ENCODE data around the gene LDLRAD4. TPM values are rescaled to one million over a fixed set of nuclear protein-coding genes. Genes with fewer than 3 reads are reported as not detected.

LDLRAD4 gene
- polyA plus RNA-seq, 1 experiment: not detected

- ChIA-PET POLR2A (no interaction called here), CTCF (no interaction called here)
- no peak for DNase-seq (ENCODE audit: low read depth, low spot score)
- Histone ChIP-seq H3K27me3 (ENCODE audit: control insufficient read depth, insufficient read depth, low read length) (no peaks in the 10 kb centered on the region), H3K9me3 (ENCODE audit: control insufficient read depth, insufficient read depth, low read length) (no peaks in the 10 kb centered on the region), H3K4me3 (ENCODE audit: low read depth, low read length) (no peak overlapping the region), H3K27ac (ENCODE audit: low read depth, low read length) (no peak overlapping the region)
- no peak for TF ChIP-seq CTCF (IDR thresholded peaks at IDR 0.05; ENCODE audit: low read depth, low read length)
These were observed 40.4 kb upstream of the LDLRAD4 start for GRCh38 chr18:13178197-13178596.

- POLR2A ChIA-PET: no interaction called here
- CTCF ChIA-PET: no interaction called here
- Histone ChIP-seq H3K27ac (ENCODE audit: low read depth, low read length) (no peak overlapping the region), H3K4me3 (ENCODE audit: low read depth, low read length) (no peak overlapping the region), H3K9me3 (ENCODE audit: control insufficient read depth, insufficient read depth, low read length) (no peaks in the 10 kb centered on the region), H3K27me3 (ENCODE audit: control insufficient read depth, insufficient read depth, low read length) (peaks cover 3% of the 10 kb centered on the region)
- no peak for DNase-seq (ENCODE audit: low read depth, low spot score)
- no peak for TF ChIP-seq CTCF (IDR thresholded peaks at IDR 0.05; ENCODE audit: low read depth, low read length)
These were observed 39.6 kb upstream of the LDLRAD4 start for GRCh38 chr18:13178976-13179375.

GRCh38 chr18:13179566-13180113 is 38.9 kb upstream of the LDLRAD4 start:
- Histone ChIP-seq H3K4me3 (ENCODE audit: low read depth, low read length) (no peak overlapping the region), H3K27me3 (ENCODE audit: control insufficient read depth, insufficient read depth, low read length) (peaks cover 3% of the 10 kb centered on the region), H3K9me3 (ENCODE audit: control insufficient read depth, insufficient read depth, low read length) (no peaks in the 10 kb centered on the region), H3K27ac (ENCODE audit: low read depth, low read length) (no peak overlapping the region)
- no peak for DNase-seq (ENCODE audit: low read depth, low spot score)
- ChIA-PET POLR2A (no interaction called here), CTCF (interaction anchor here (1.3 kb wide), 1 partner anchor 20 kb away, joined by 4 read pairs; no protein-coding TSS in a partner anchor)
- TF ChIP-seq CTCF (IDR thresholded peaks at IDR 0.05; ENCODE audit: low read depth, low read length): no peak

- H3K27me3 ChIP-seq (ENCODE audit: control insufficient read depth, insufficient read depth, low read length): peaks cover 3% of the 10 kb centered on the region
- CTCF ChIA-PET: interaction anchor here (1.3 kb wide), 1 partner anchor 21 kb away, joined by 4 read pairs; no protein-coding TSS in a partner anchor
- H3K27ac ChIP-seq (ENCODE audit: low read depth, low read length): no peak overlapping the region
- POLR2A ChIA-PET: no interaction called here
- TF ChIP-seq CTCF (IDR thresholded peaks at IDR 0.05; ENCODE audit: low read depth, low read length): no peak
- no peaks in the 10 kb centered on the region for H3K9me3 ChIP-seq (ENCODE audit: control insufficient read depth, insufficient read depth, low read length)
- no peak overlapping the region for H3K4me3 ChIP-seq (ENCODE audit: low read depth, low read length)
- DNase-seq (ENCODE audit: low read depth, low spot score): no peak
These were observed 37.8 kb upstream of the LDLRAD4 start for GRCh38 chr18:13180614-13181375.

GRCh38 chr18:13181765-13182164 is 36.8 kb upstream of the LDLRAD4 start:
- Histone ChIP-seq H3K27me3 (ENCODE audit: control insufficient read depth, insufficient read depth, low read length) (peaks cover 7% of the 10 kb centered on the region), H3K27ac (ENCODE audit: low read depth, low read length) (no peak overlapping the region), H3K9me3 (ENCODE audit: control insufficient read depth, insufficient read depth, low read length) (no peaks in the 10 kb centered on the region), H3K4me3 (ENCODE audit: low read depth, low read length) (no peak overlapping the region)
- ChIA-PET POLR2A (no interaction called here), CTCF (no interaction called here)
- no peak for DNase-seq (ENCODE audit: low read depth, low spot score)
- no peak for TF ChIP-seq CTCF (IDR thresholded peaks at IDR 0.05; ENCODE audit: low read depth, low read length)
